Liver (tissue), 9 donors: ENCODE data around the gene ADCY9. TPM values are rescaled to one million over a fixed set of nuclear protein-coding genes. Genes with fewer than 3 reads are reported as not detected.
A peak's percentile ranks its signal among the peaks of the same experiment; 100 is the strongest.

Experiments
- DNase-seq: peaks from one replicate; pipeline ENCODE4 v3.0.0-alpha.2; 2017; ENCODE audit warnings: low spot score
- H3K27ac ChIP-seq, 2 donors: one replicate each; pipeline ENCODE4 v1.7.0; 2013; ENCODE audit warnings: inconsistent platforms in 2 of 2, low read length in 2 of 2, control low read depth in 1 of 2, low read depth in 1 of 2, mild to moderate bottlenecking in 1 of 2
- H3K27me3 ChIP-seq, 4 donors: one replicate each; pipeline versions ENCODE4 v1.6.1 to v1.7.0; 2013; ENCODE audit warnings: low read length in 3 of 4, inconsistent platforms in 1 of 4, mild to moderate bottlenecking in 1 of 4, moderate library complexity in 1 of 4; ENCODE audit not compliant: control insufficient read depth in 4 of 4, insufficient read depth in 4 of 4
- H3K36me3 ChIP-seq, 4 donors: one replicate each; pipeline versions ENCODE4 v1.6.1 to v1.7.0; 2013; ENCODE audit warnings: low read length in 3 of 4, mild to moderate bottlenecking in 3 of 4, low read depth in 1 of 4, moderate library complexity in 1 of 4; ENCODE audit not compliant: control insufficient read depth in 4 of 4, insufficient read depth in 3 of 4
- H3K4me1 ChIP-seq, 4 donors: one replicate each; pipeline versions ENCODE4 v1.6.1 to v1.7.0; 2013; ENCODE audit warnings: low read length in 3 of 4, mild to moderate bottlenecking in 3 of 4, moderate library complexity in 1 of 4; ENCODE audit not compliant: control insufficient read depth in 4 of 4, insufficient read depth in 4 of 4
- H3K4me3 ChIP-seq, 3 donors: one replicate each; pipeline versions ENCODE4 v1.6.1 to v1.7.0; 2013; ENCODE audit warnings: low read length in 3 of 3, control low read depth in 1 of 3, low read depth in 1 of 3, mild to moderate bottlenecking in 1 of 3
- H3K9ac ChIP-seq, 2 donors: one replicate each; pipeline ENCODE4 v1.7.0; 2013; ENCODE audit warnings: low read length in 2 of 2, mild to moderate bottlenecking in 2 of 2, moderate library complexity in 2 of 2, control low read depth in 1 of 2, low read depth in 1 of 2
- H3K9me3 ChIP-seq, 4 donors: one replicate each; pipeline versions ENCODE4 v1.6.1 to v1.7.0; 2013; ENCODE audit warnings: low read length in 3 of 4; ENCODE audit not compliant: control insufficient read depth in 4 of 4
- ATF3 ChIP-seq: IDR thresholded peaks from 2 replicates; pipeline ENCODE4 v1.6.1; 2016; ENCODE audit warnings: antibody characterized with exemption
- FOXA1 ChIP-seq: IDR thresholded peaks from 2 replicates; pipeline ENCODE4 v1.6.1; 2016; ENCODE audit warnings: antibody characterized with exemption
- FOXA2 ChIP-seq: IDR thresholded peaks from 2 replicates; pipeline ENCODE4 v1.6.1; 2016; ENCODE audit warnings: antibody characterized with exemption
- HNF4A ChIP-seq, 2 donors: conservative IDR thresholded peaks; 2 replicates each; pipeline ENCODE4 v1.6.1; 2016; ENCODE audit warnings: antibody characterized with exemption in 2 of 2, mild to moderate bottlenecking in 2 of 2
- HNF4G ChIP-seq: IDR thresholded peaks from 2 replicates; pipeline ENCODE4 v1.6.1; 2016; ENCODE audit warnings: antibody characterized with exemption
- JUND ChIP-seq, 2 donors: IDR thresholded peaks; 2 replicates each; pipeline ENCODE4 v1.6.1; 2016; ENCODE audit warnings: antibody characterized with exemption in 2 of 2
- MAX ChIP-seq: IDR thresholded peaks from 2 replicates; pipeline ENCODE4 v1.6.1; 2016; ENCODE audit warnings: antibody characterized with exemption
- RAD21 ChIP-seq, 2 donors: IDR thresholded peaks; 2 replicates each; pipeline ENCODE4 v1.6.1; 2016; ENCODE audit warnings: antibody characterized with exemption in 2 of 2, mild to moderate bottlenecking in 2 of 2
- REST ChIP-seq: IDR thresholded peaks from 2 replicates; pipeline ENCODE4 v1.6.1; 2016; ENCODE audit warnings: antibody characterized with exemption, mild to moderate bottlenecking
- RXRA ChIP-seq, 2 donors: IDR thresholded peaks; 2 replicates each; pipeline ENCODE4 v1.6.1; 2017 to 2018; ENCODE audit warnings: antibody characterized with exemption in 2 of 2, mild to moderate bottlenecking in 1 of 2
- SP1 ChIP-seq: IDR thresholded peaks from 2 replicates; pipeline ENCODE4 v1.6.1; 2018; ENCODE audit warnings: antibody characterized with exemption, mild to moderate bottlenecking
- TAF1 ChIP-seq: conservative IDR thresholded peaks from 2 replicates; pipeline ENCODE4 v1.6.1; 2016; ENCODE audit warnings: antibody characterized with exemption, mild to moderate bottlenecking
- YY1 ChIP-seq: IDR thresholded peaks from 2 replicates; pipeline ENCODE4 v1.6.1; 2016; ENCODE audit warnings: antibody characterized with exemption, mild to moderate bottlenecking
- WGBS: extraction: QIAGEN DNeasy Blood & Tissue Kit; methylation state at CpG from one replicate; pipeline ENCODE4 v1.1.7; 2013; 5-methylcytosine and 5-hydroxymethylcytosine counted together
- polyA plus RNA-seq, 2 donors: library from polyadenylated mRNA; stranded (reverse) in 1 of 2; unstranded in 1 of 2; fragments of 200-250 nt in 1 of 2; fragments of >200 nt in 1 of 2; fragmentation: Nextera tagmentation in 1 of 2; extraction: Ambion mirVana in 1 of 2; gene quantifications; one replicate each; pipeline versions ENCODE4 v1.2.1 to v1.2.3, GENCODE V29; 2013 to 2015
- total RNA-seq, 2 donors: library from RNA; depleted of rRNA; stranded (reverse); fragments of >200 nt; gene quantifications; one replicate each; pipeline ENCODE4 v1.2.3, GENCODE V29; 2014
- TF ChIP-seq, protein P1 (sequence below): fragments of 150-350 bp; IDR thresholded peaks from 2 replicates; pipeline ENCODE4 v1.5.1; 2017; ENCODE audit warnings: improper control_type of control experiment, low read depth, low read length; ENCODE audit not compliant: missing input control
- TF ChIP-seq, protein P2 (sequence below): IDR thresholded peaks from 2 replicates; pipeline ENCODE4 v1.6.1; 2016; ENCODE audit warnings: antibody characterized with exemption
- donor health status: healthy.
- donor health status: healthy.
- donor health status: healthy.
- donor health status: healthy.
- donor health status: healthy.

ADCY9 gene
- total and polyA plus RNA-seq, 4 donors, result 3.6 to 25.1 (median 11.0) TPM

- Histone ChIP-seq H3K27ac (peak overlapping the region; percentile 89 to 90), H3K9ac (peak overlapping the region; percentile 32 to 51), H3K27me3 (no peaks in the 10 kb centered on the region), H3K36me3 (no peaks in the 10 kb centered on the region), H3K4me3 (peak overlapping the region in 1 of 3 donors; percentile 36), H3K4me1 (peaks cover 5 to 48% (median 34%) of the 10 kb centered on the region in 4 donors), H3K9me3 (no peaks in the 10 kb centered on the region)
- DNase-seq, result no peak
- TF ChIP-seq REST, result peak; percentile 19
- TF ChIP-seq SP1, result peak; percentile 73
- no peak for TF ChIP-seq FOXA1
- TF ChIP-seq, protein P1, sequence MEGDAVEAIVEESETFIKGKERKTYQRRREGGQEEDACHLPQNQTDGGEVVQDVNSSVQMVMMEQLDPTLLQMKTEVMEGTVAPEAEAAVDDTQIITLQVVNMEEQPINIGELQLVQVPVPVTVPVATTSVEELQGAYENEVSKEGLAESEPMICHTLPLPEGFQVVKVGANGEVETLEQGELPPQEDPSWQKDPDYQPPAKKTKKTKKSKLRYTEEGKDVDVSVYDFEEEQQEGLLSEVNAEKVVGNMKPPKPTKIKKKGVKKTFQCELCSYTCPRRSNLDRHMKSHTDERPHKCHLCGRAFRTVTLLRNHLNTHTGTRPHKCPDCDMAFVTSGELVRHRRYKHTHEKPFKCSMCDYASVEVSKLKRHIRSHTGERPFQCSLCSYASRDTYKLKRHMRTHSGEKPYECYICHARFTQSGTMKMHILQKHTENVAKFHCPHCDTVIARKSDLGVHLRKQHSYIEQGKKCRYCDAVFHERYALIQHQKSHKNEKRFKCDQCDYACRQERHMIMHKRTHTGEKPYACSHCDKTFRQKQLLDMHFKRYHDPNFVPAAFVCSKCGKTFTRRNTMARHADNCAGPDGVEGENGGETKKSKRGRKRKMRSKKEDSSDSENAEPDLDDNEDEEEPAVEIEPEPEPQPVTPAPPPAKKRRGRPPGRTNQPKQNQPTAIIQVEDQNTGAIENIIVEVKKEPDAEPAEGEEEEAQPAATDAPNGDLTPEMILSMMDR, result no peak
- TF ChIP-seq RXRA (IDR thresholded peaks at IDR 0.05), result peak; percentile 54 to 65
- peak; percentile 53 to 62 for TF ChIP-seq HNF4A (conservative IDR thresholded peaks at IDR 0.05)
- TF ChIP-seq JUND (IDR thresholded peaks at IDR 0.05), result peak; percentile 72 to 84
- TF ChIP-seq MAX, result no peak
- TF ChIP-seq ATF3, result peak; percentile 23
- peak; percentile 57 for TF ChIP-seq HNF4G
- WGBS, result 42% methylated on average over 19 of the region's 20 CpGs
Observed at GRCh38 chr16:4015275-4016004, 100.8 kb downstream of the ADCY9 start.

DNA sequence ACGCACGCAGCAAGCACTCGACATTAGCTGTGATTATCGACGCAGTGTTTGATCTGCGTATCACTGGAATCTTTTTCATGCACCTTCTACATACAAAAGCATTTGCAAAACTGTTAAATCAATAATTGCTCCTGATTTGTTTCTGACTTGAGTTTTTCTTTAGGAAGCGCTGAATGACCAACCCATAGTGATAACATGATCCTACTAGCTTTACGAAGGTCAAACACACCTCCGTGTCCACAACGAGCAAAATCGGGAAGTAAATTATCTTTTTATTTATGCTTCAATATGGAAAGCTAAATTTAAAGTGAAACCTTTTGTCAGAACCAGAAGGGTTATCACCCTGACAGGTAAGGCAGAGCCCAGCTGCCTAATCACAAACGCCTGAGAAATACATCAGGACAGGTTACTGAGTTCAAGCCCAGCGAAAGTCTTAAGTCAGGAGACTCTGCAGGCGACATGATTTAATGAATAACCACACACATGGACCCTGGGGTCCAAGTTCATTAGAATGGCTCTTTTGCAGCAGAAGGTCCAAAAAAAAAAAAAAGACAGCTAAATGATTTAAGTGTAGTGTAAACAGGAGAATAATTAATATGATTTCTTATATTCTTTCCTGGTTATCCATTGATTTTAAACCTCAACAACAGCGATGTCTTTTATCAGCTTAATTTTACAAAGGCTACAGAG is 104.2 kb downstream of the ADCY9 start:
- no peaks in the 10 kb centered on the region for H3K36me3 ChIP-seq
- 34% methylated on average over 15 of the region's 15 CpGs for WGBS
- H3K9ac ChIP-seq, result peak overlapping the region in 1 of 2 donors; percentile 72
- peaks cover 5 to 31% (median 21%) of the 10 kb centered on the region in 4 donors for H3K4me1 ChIP-seq
- no peak for DNase-seq
- no peaks in the 10 kb centered on the region for H3K9me3 ChIP-seq
- peak overlapping the region; percentile 45 to 50 for H3K27ac ChIP-seq
- H3K27me3 ChIP-seq, result no peaks in the 10 kb centered on the region
- peak overlapping the region in 2 of 3 donors; percentile 15 to 50 for H3K4me3 ChIP-seq
- TF ChIP-seq HNF4A (conservative IDR thresholded peaks at IDR 0.05) (peak; percentile 89 to 92), ATF3 (no peak), FOXA2 (no peak), HNF4G (peak; percentile 59), YY1 (peak; percentile 67), JUND (IDR thresholded peaks at IDR 0.05) (peak in 1 of 2 donors; percentile 32), TAF1 (no peak), RAD21 (IDR thresholded peaks at IDR 0.05) (peak in 1 of 2 donors; percentile 8)
- TF ChIP-seq, protein P2, sequence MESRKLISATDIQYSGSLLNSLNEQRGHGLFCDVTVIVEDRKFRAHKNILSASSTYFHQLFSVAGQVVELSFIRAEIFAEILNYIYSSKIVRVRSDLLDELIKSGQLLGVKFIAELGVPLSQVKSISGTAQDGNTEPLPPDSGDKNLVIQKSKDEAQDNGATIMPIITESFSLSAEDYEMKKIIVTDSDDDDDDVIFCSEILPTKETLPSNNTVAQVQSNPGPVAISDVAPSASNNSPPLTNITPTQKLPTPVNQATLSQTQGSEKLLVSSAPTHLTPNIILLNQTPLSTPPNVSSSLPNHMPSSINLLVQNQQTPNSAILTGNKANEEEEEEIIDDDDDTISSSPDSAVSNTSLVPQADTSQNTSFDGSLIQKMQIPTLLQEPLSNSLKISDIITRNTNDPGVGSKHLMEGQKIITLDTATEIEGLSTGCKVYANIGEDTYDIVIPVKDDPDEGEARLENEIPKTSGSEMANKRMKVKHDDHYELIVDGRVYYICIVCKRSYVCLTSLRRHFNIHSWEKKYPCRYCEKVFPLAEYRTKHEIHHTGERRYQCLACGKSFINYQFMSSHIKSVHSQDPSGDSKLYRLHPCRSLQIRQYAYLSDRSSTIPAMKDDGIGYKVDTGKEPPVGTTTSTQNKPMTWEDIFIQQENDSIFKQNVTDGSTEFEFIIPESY, result no peak
- TF ChIP-seq, protein P1, result no peak
